Sigmoid colon (tissue), 4 donors: ENCODE results near the gene NLRP1.

ENCODE experiments used
- EP300 ChIP-seq, 4 donors: sonication (generic); formaldehyde crosslinking; IDR thresholded peaks; one replicate each; pipeline ENCODE4 v1.6.1; 2017; ENCODE audit warnings: antibody characterized with exemption in 4 of 4
- POLR2A ChIP-seq, 2 donors: fragments of 450-650 bp; IDR thresholded peaks; one replicate each; pipeline ENCODE4 v1.6.1; 2016; ENCODE audit warnings: antibody characterized with exemption in 2 of 2, mild to moderate bottlenecking in 2 of 2, moderate library complexity in 2 of 2
- POLR2AphosphoS5 ChIP-seq, 4 donors: sonication (generic); formaldehyde crosslinking; IDR thresholded peaks; one replicate each; pipeline ENCODE4 v1.6.1; 2017; ENCODE audit warnings: antibody characterized with exemption in 4 of 4
- TF ChIP-seq, protein P1 (sequence below), 4 experiments: fragments of 450-650 bp in 3 of 4; fragments of 200-600 bp in 1 of 4; IDR thresholded peaks; one replicate each; pipeline ENCODE4 v1.5.1; 2016 to 2019; ENCODE audit warnings: antibody characterized with exemption in 4 of 4, mild to moderate bottlenecking in 3 of 4, moderate library complexity in 2 of 4

DNA sequence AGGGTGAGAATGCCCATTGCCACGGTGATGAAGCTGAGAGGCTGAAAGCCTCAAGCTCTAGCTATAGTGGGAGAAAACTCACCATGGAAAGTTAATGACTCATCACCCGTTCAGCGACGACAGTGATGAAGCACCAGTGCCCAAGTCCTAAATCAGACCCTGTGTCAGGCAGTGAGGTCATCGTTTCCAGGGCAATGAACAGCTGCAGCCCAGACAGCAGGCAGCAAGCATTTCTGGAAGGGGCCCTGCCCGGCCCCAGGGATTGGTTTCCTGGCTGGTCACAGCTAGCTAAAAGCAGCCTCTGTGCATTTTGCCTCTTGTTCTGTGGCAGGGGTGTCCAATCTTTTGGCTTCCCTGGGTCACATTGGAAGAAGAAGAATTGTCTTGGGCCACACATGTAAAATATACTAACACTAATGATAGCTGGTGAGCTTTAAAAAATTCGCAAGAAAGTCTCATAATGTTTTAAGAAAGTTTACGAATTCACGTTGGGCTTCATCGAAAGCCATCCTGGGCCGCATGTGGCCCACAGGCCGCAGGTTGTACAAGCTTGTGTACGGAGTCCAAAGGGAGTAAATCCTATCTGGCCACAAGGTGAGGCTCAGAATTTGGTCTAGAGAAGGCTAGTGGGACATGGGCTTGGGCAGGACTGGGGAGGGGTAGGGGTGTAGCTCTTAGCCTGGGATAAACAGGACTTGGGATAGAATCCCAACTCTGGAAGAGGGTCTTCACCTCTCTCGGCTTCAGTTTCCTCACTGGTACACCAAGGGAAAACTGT, 57.3 kb downstream of the NLRP1 start:
- TF ChIP-seq, protein P1, sequence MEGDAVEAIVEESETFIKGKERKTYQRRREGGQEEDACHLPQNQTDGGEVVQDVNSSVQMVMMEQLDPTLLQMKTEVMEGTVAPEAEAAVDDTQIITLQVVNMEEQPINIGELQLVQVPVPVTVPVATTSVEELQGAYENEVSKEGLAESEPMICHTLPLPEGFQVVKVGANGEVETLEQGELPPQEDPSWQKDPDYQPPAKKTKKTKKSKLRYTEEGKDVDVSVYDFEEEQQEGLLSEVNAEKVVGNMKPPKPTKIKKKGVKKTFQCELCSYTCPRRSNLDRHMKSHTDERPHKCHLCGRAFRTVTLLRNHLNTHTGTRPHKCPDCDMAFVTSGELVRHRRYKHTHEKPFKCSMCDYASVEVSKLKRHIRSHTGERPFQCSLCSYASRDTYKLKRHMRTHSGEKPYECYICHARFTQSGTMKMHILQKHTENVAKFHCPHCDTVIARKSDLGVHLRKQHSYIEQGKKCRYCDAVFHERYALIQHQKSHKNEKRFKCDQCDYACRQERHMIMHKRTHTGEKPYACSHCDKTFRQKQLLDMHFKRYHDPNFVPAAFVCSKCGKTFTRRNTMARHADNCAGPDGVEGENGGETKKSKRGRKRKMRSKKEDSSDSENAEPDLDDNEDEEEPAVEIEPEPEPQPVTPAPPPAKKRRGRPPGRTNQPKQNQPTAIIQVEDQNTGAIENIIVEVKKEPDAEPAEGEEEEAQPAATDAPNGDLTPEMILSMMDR (IDR thresholded peaks at IDR 0.05): no peak
- TF ChIP-seq EP300 (IDR thresholded peaks at IDR 0.05): peak in 1 of 4 donors; percentile 69
- TF ChIP-seq POLR2AphosphoS5 (IDR thresholded peaks at IDR 0.05): peak; percentile 12 to 82 (median 74)
- no peak for TF ChIP-seq POLR2A (IDR thresholded peaks at IDR 0.05)
